Brain microvascular endothelial cell (primary cell): Measurements from ENCODE around the gene EBF4.

Experiments used
- DNase-seq: peaks from one replicate; pipeline ENCODE4 v3.0.0-alpha.2; 2020
- H3K27ac ChIP-seq: fragments of 250-450 bp; sonication (Bioruptor Pico); 2 replicates; pipeline ENCODE4 v1.5.1; 2020; ENCODE audit warnings: mild to moderate bottlenecking, moderate library complexity
- H3K27me3 ChIP-seq: fragments of 250-450 bp; sonication (Bioruptor Pico); replicated peaks from 2 replicates; pipeline ENCODE4 v1.5.1; 2020; ENCODE audit warnings: mild to moderate bottlenecking
- H3K36me3 ChIP-seq: fragments of 250-450 bp; sonication (Bioruptor Pico); replicated peaks from 2 replicates; pipeline ENCODE4 v1.5.1; 2020; ENCODE audit warnings: mild to moderate bottlenecking
- H3K4me3 ChIP-seq: 2 replicates; pipeline ENCODE4 v1.5.1; 2011; ENCODE audit warnings: low read depth, mild to moderate bottlenecking, control low read depth, low read length, moderate library complexity
- in situ Hi-C: cut with HindIII; loops from 2 replicates; pipeline ENCODE4 v1.10.0; 2017; ENCODE audit warnings: low sequenced_read_pairs, low pct_ligation_motif_present
- TF ChIP-seq, protein P1 (sequence below): IDR thresholded peaks from 2 replicates; pipeline ENCODE4 v1.5.1; 2011; ENCODE audit warnings: low read depth, mild to moderate bottlenecking, moderate library complexity, low read length, control low read depth, inconsistent platforms; ENCODE audit errors: missing control alignments

Gene EBF4

GRCh38 chr20:2780948-2781347 is 88.4 kb downstream of the EBF4 start:
- TF ChIP-seq, protein P1, sequence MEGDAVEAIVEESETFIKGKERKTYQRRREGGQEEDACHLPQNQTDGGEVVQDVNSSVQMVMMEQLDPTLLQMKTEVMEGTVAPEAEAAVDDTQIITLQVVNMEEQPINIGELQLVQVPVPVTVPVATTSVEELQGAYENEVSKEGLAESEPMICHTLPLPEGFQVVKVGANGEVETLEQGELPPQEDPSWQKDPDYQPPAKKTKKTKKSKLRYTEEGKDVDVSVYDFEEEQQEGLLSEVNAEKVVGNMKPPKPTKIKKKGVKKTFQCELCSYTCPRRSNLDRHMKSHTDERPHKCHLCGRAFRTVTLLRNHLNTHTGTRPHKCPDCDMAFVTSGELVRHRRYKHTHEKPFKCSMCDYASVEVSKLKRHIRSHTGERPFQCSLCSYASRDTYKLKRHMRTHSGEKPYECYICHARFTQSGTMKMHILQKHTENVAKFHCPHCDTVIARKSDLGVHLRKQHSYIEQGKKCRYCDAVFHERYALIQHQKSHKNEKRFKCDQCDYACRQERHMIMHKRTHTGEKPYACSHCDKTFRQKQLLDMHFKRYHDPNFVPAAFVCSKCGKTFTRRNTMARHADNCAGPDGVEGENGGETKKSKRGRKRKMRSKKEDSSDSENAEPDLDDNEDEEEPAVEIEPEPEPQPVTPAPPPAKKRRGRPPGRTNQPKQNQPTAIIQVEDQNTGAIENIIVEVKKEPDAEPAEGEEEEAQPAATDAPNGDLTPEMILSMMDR = peak; percentile 11
- H3K27ac ChIP-seq = no peak overlapping the region
- no peaks in the 10 kb centered on the region for H3K36me3 ChIP-seq
- H3K4me3 ChIP-seq = no peak overlapping the region
- in situ Hi-C loops = no loop called here
- no peak for DNase-seq
- H3K27me3 ChIP-seq = peaks cover 6% of the 10 kb centered on the region

DNA sequence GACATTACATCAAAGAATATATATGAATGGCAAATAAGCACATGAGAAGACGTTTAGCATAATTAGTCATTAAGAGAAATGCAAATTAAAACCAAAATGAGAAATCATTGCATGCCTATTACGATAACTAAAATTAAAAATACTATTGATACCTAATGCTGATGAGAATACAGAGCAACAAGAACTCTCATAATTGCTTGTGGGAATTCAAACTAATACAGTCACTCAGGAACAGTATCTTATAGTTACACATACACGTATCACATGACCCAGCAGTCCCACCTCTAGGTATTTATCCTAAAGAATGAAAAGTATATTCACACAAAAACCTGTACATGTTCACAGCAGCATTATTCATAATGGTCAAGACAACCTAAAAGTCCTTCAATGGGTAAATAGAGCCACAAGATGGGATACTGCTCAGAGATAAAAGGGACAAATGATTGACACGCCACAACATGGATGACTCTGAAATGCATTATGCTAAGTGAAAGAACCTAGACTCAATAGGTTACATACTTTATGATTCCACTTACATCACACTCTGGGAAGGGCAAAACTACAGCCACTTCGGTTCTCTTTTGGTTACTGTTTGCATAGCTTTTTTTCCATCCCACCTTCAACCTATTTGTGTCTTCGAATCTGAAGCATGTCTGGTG is 91.5 kb downstream of the EBF4 start:
- TF ChIP-seq, protein P1 = no peak
- H3K4me3 ChIP-seq = no peak overlapping the region
- no peak for DNase-seq
- peaks cover 6% of the 10 kb centered on the region for H3K27me3 ChIP-seq
- no peak overlapping the region for H3K27ac ChIP-seq
- in situ Hi-C loops = no loop called here
- no peaks in the 10 kb centered on the region for H3K36me3 ChIP-seq

GRCh38 chr20:2793471-2793870 is 100.9 kb downstream of the EBF4 start:
- H3K27me3 ChIP-seq = peaks cover 5% of the 10 kb centered on the region
- in situ Hi-C loops = no loop called here

GRCh38 chr20:2794202-2794748 is 101.7 kb downstream of the EBF4 start:
- H3K27ac ChIP-seq = no peak overlapping the region
- DNase-seq = no peak
- H3K36me3 ChIP-seq = no peaks in the 10 kb centered on the region
- H3K27me3 ChIP-seq = peaks cover 5% of the 10 kb centered on the region
- in situ Hi-C loops = no loop called here
- TF ChIP-seq, protein P1 = no peak
- H3K4me3 ChIP-seq = no peak overlapping the region

More at GRCh38 chr20:2793471-2793870, 100.9 kb downstream of the EBF4 start:
- TF ChIP-seq, protein P1 = no peak
- DNase-seq = no peak
- Histone ChIP-seq H3K27ac (no peak overlapping the region), H3K36me3 (no peaks in the 10 kb centered on the region), H3K4me3 (no peak overlapping the region)

DNA sequence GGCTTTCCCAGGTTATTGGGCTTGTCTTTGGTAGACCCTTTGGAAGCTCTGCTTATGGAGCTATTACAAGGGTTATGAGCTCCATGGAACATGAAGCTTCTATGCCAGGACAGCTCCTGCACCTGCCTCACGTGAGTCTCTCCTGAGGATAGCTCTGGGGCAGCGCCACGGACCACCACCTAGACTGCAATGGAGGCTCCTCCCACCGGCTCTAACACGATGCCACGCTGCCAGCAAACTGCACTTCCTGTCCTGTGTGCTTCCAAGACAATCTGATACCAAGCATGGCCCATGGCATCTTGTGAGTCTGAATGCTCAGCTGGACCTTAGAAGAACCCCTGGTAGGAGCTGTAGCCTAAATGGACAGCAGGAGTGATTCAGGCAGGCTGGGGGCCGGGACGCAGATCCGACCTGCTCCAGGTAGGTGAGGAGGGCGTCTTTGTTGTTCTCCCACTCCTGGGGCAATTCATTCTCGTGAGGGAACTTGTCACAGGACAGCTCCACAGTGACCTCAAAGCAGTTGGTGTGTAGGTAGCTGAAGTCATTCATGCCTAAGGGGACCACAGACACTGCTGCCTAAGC is 102.4 kb downstream of the EBF4 start:
- in situ Hi-C loops = no loop called here
- Histone ChIP-seq H3K4me3 (no peak overlapping the region), H3K27me3 (peaks cover 11% of the 10 kb centered on the region), H3K36me3 (no peaks in the 10 kb centered on the region), H3K27ac (no peak overlapping the region)
- TF ChIP-seq, protein P1 = no peak
- no peak for DNase-seq
